K562 (cell line): ENCODE data around the gene HOXB7. TPM values are rescaled to one million over a fixed set of nuclear protein-coding genes. Genes with fewer than 3 reads are reported as not detected.

Experiments
- ATAC-seq: fragments of 200-7000 bp; cut with Tn5 transposase; 3 replicates; pipeline ENCODE4 v1.9.1; 2020; ENCODE audit warnings: moderate library complexity
- BruUV-seq: library from RNA; stranded (reverse); fragments of 400-500 nt; replicated peaks from 2 replicates; lab custom pipeline; 2021; lab: Mats Ljungman, UMichigan
- CTCF ChIA-PET: fragments of 300-600 bp; formaldehyde crosslinking; extraction: SDS; loops from one replicate; lab custom pipeline; 2021; ENCODE audit warnings: low intra/inter-chr PET ratio; lab: Yijun Ruan, JAX
- POLR2A ChIA-PET: fragments of 300-600, 350-650 bp; sonication (Branson Sonifier 250); formaldehyde crosslinking; extraction: SDS; loops from one replicate; lab custom pipeline; 2021; ENCODE audit warnings: antibody characterized with exemption, inconsistent platforms; lab: Yijun Ruan, JAX
- DNase-seq, 4 experiments: peaks; one replicate each; pipeline versions ENCODE4 v3.0.0 to v3.0.0-alpha.2; 2011 to 2018; ENCODE audit warnings: low spot score in 3 of 4, mixed read lengths in 3 of 4; ENCODE audit errors: extremely low read depth in 1 of 4
- FAIRE-seq: peaks from 2 replicates; lab custom pipeline; 2011; peaks lifted over from hg19 to GRCh38; lab: Jason Lieb, UNC
- H2AFZ ChIP-seq: 2 replicates; pipeline ENCODE4 v1.6.0; 2011; ENCODE audit warnings: low read depth, low read length, control low read depth, inconsistent platforms
- H3K27ac ChIP-seq: fragments of 200-600 bp; 3 replicates; pipeline ENCODE4 v1.8.0; 2011; ENCODE audit warnings: low read depth, mild to moderate bottlenecking, control low read depth, inconsistent platforms, low read length, moderate library complexity, mixed read lengths; ENCODE audit errors: extremely low read depth
- H3K27me3 ChIP-seq, 2 experiments: fragments of 300-600 bp in 1 of 2; 2 replicates in 1 of 2; 3 replicates in 1 of 2; pipeline versions ENCODE4 v1.6.0 to v1.8.0; 2011; ENCODE audit warnings: inconsistent platforms in 2 of 2, low read length in 2 of 2, mild to moderate bottlenecking in 1 of 2, mixed read lengths in 1 of 2, moderate library complexity in 1 of 2; ENCODE audit not compliant: control insufficient read depth in 2 of 2, insufficient read depth in 2 of 2
- H3K36me3 ChIP-seq: fragments of 300-600 bp; 3 replicates; pipeline ENCODE4 v1.8.0; 2011; ENCODE audit warnings: mild to moderate bottlenecking, low read length, inconsistent platforms; ENCODE audit not compliant: control insufficient read depth, insufficient read depth
- H3K4me1 ChIP-seq, 2 experiments: fragments of 200-600 bp in 1 of 2; replicated peaks in 1 of 2; 2 replicates in 1 of 2; 3 replicates in 1 of 2; pipeline versions ENCODE4 v1.5.1 to v1.8.0; 2011; ENCODE audit warnings: inconsistent platforms in 2 of 2, low read length in 2 of 2, mild to moderate bottlenecking in 1 of 2, mixed read lengths in 1 of 2, moderate library complexity in 1 of 2; ENCODE audit not compliant: control insufficient read depth in 2 of 2, insufficient read depth in 2 of 2
- H3K4me2 ChIP-seq: 2 replicates; pipeline ENCODE4 v1.6.1; 2011; ENCODE audit warnings: low read length, control low read depth, inconsistent platforms, mixed read lengths; ENCODE audit not compliant: insufficient read depth
- H3K4me3 ChIP-seq: fragments of 200-600 bp; sonication (generic), shearing (Covaris generic); 2 replicates; pipeline ENCODE4 v1.5.1; 2016; ENCODE audit warnings: control low read depth, inconsistent platforms
- H3K79me2 ChIP-seq: fragments of 200-600 bp; 3 replicates; pipeline ENCODE4 v1.8.0; 2011; ENCODE audit warnings: low read length, inconsistent platforms; ENCODE audit not compliant: control insufficient read depth, insufficient read depth
- H3K9ac ChIP-seq, 2 experiments: 2 replicates each; pipeline versions ENCODE4 v1.6.0 to v1.6.1; 2011; ENCODE audit warnings: low read depth in 2 of 2, low read length in 2 of 2, control low read depth in 1 of 2, inconsistent platforms in 1 of 2, mild to moderate bottlenecking in 1 of 2, mixed read lengths in 1 of 2; ENCODE audit not compliant: insufficient read depth in 1 of 2
- H3K9me1 ChIP-seq: one replicate; pipeline ENCODE4 v1.6.0; 2011; ENCODE audit warnings: inconsistent platforms, mild to moderate bottlenecking, low read length, moderate library complexity; ENCODE audit not compliant: control insufficient read depth, insufficient read depth
- H3K9me3 ChIP-seq: replicated peaks from 2 replicates; pipeline ENCODE4 v1.5.1; 2011; ENCODE audit warnings: low read depth, low read length, inconsistent platforms; ENCODE audit not compliant: control insufficient read depth, insufficient read depth
- H4K20me1 ChIP-seq: replicated peaks from 2 replicates; pipeline ENCODE4 v1.6.1; 2011; ENCODE audit warnings: low read length, inconsistent platforms, mixed read lengths; ENCODE audit not compliant: control insufficient read depth, insufficient read depth
- ATF3 ChIP-seq, 2 experiments: fragments of 450-650 bp in 1 of 2; sonication (generic) in 1 of 2; formaldehyde crosslinking in 1 of 2; IDR thresholded peaks in 1 of 2; conservative IDR thresholded peaks in 1 of 2; 2 replicates each; pipeline versions ENCODE4 v1.6.1 to v1.8.1; 2016 to 2023; ENCODE audit warnings: mild to moderate bottlenecking in 2 of 2, moderate library complexity in 2 of 2, inconsistent platforms in 1 of 2, missing genetic modification reagents in 1 of 2
- CBFA2T2 ChIP-seq: fragments of 450-650 bp; conservative IDR thresholded peaks from 2 replicates; pipeline ENCODE4 v1.6.1; 2017; ENCODE audit warnings: mild to moderate bottlenecking
- GATA2 ChIP-seq: sonication (generic); formaldehyde crosslinking; IDR thresholded peaks from 2 replicates; pipeline ENCODE4 v1.4.0; 2020; ENCODE audit warnings: mild to moderate bottlenecking, missing genetic modification reagents
- GATAD2A ChIP-seq: fragments of 450-650 bp; IDR thresholded peaks from 2 replicates; pipeline ENCODE4 v1.6.1; 2017
- ILK ChIP-seq: fragments of 450-650 bp; IDR thresholded peaks from 2 replicates; pipeline ENCODE4 v1.6.1; 2016; ENCODE audit warnings: missing genetic modification characterization, low read depth, mild to moderate bottlenecking, missing compliant biosample characterization, moderate library complexity, borderline replicate concordance
- JUN ChIP-seq, 2 experiments: sonication (generic) in 1 of 2; formaldehyde crosslinking in 1 of 2; IDR thresholded peaks; 2 replicates each; pipeline versions ENCODE4 v1.6.1 to v1.8.0; 2012 to 2022; ENCODE audit warnings: borderline replicate concordance in 2 of 2, mild to moderate bottlenecking in 2 of 2, improper control_type of control experiment in 1 of 2, low read depth in 1 of 2, low read length in 1 of 2, missing genetic modification reagents in 1 of 2
- KAT7 ChIP-seq: sonication (generic); formaldehyde crosslinking; IDR thresholded peaks from 2 replicates; pipeline ENCODE4 v1.8.0; 2022; ENCODE audit warnings: missing genetic modification reagents, mild to moderate bottlenecking, borderline replicate concordance
- KDM5B ChIP-seq: fragments of 200-600 bp; sonication (generic); IDR thresholded peaks from 2 replicates; pipeline ENCODE4 v1.6.1; 2012; ENCODE audit warnings: low read depth, mild to moderate bottlenecking, moderate library complexity, low read length, control low read depth, inconsistent platforms; ENCODE audit not compliant: insufficient replicate concordance
- MTA1 ChIP-seq: fragments of 450-650 bp; IDR thresholded peaks from 2 replicates; pipeline ENCODE4 v1.6.1; 2017; ENCODE audit warnings: borderline replicate concordance
- NFYB ChIP-seq: IDR thresholded peaks from 2 replicates; pipeline ENCODE4 v1.6.1; 2011; ENCODE audit warnings: mild to moderate bottlenecking, moderate library complexity; ENCODE audit not compliant: insufficient read length; ENCODE audit errors: extremely low read depth
- POLR2A ChIP-seq: fragments of 450-650 bp; conservative IDR thresholded peaks from 2 replicates; pipeline ENCODE4 v1.6.1; 2016
- TCF3 ChIP-seq: sonication (generic); formaldehyde crosslinking; IDR thresholded peaks from 2 replicates; pipeline ENCODE4 v1.4.0; 2020; ENCODE audit warnings: mild to moderate bottlenecking, missing genetic modification reagents
- TRIM28 ChIP-seq: fragments of 450-650 bp; IDR thresholded peaks from 2 replicates; pipeline ENCODE4 v1.6.1; 2017
- U2AF2 ChIP-seq: fragments of 200-400 bp; formaldehyde crosslinking; optimal IDR thresholded peaks from 2 replicates; pipeline ENCODE3; 2017; ENCODE audit warnings: low read depth, mild to moderate bottlenecking, low read length
- ZNF445 ChIP-seq: fragments of 250-450 bp; sonication (Bioruptor Pico); IDR thresholded peaks from 2 replicates; pipeline ENCODE4 v1.4.0; 2020; ENCODE audit warnings: low read depth, mild to moderate bottlenecking, moderate library complexity
- WGBS: fragments of 100-300 bp; shearing (Covaris generic); methylation state at CpG from one replicate; pipeline ENCODE4 v1.1.6; 2016; ENCODE audit warnings: low coverage, mixed read lengths; ENCODE audit not compliant: insufficient coverage; ENCODE audit errors: missing lambda C conversion rate; 5-methylcytosine and 5-hydroxymethylcytosine counted together
- in situ Hi-C: fragments of 300-500 bp; cut with MboI; formaldehyde crosslinking; loops from 4 replicates; pipeline ENCODE4 v1.15.0; 2018; ENCODE audit warnings: inconsistent platforms, mixed read lengths
- intact Hi-C: fragments of 100-400 bp; cut with micrococcal nuclease; formaldehyde crosslinking; loops from 2 replicates; pipeline ENCODE4 v1.14.2; 2022
- polyA plus RNA-seq, 8 experiments: library from polyadenylated mRNA; depleted of rRNA in 4 of 8; stranded (reverse) in 5 of 8; unstranded in 3 of 8; fragments of >200 nt; fragmentation: Nextera tagmentation in 2 of 8; fragmentation: Illumina TruSeq in 1 of 8; extraction: Ambion mirVana in 2 of 8; extraction: Trizol in 1 of 8; gene quantifications; 2 replicates each; pipeline versions ENCODE4 v1.2.1 to v1.2.3, GENCODE V29; 2011 to 2014; ENCODE audit warnings: inconsistent platforms in 1 of 8, missing spikeins in 1 of 8
- total RNA-seq, 7 experiments: library from RNA; depleted of rRNA in 6 of 7; stranded (reverse); fragments of >200 nt in 6 of 7; fragmentation: Illumina TruSeq in 2 of 7; extraction: Trizol in 2 of 7; gene quantifications; 2 replicates each; pipeline versions ENCODE4 v1.2.1 to v1.2.3, GENCODE V29; 2011 to 2021; ENCODE audit warnings: low replicate concordance in 1 of 7

The HOXB7 gene
- total and polyA plus RNA-seq, 9 of the 15 experiments (the other 6 are each of a cell fraction or from before 2014, with no cell fraction given): 5.5 to 16.7 (median 8.3) TPM

GRCh38 chr17:48624118-48624517 lies 13.3 kb upstream of the HOXB7 start:
- Histone ChIP-seq H2AFZ (no peak overlapping the region), H3K36me3 (peaks cover 51% of the 10 kb centered on the region), H3K27me3 (no peaks in the 10 kb centered on the region), H3K9me1 (no peaks in the 10 kb centered on the region), H3K4me2 (peak overlapping the region; percentile 65), H3K9me3 (no peaks in the 10 kb centered on the region), H3K79me2 (peaks cover 94% of the 10 kb centered on the region), H3K27ac (peak overlapping the region; percentile 99), H4K20me1 (peaks cover 51% of the 10 kb centered on the region), H3K4me1 (peaks cover 51 to 65% of the 10 kb centered on the region in 2 experiments)
- ChIA-PET POLR2A (interaction anchor here (0.6 to 4.0 kb wide), 16 partner anchors 8 to 574 kb away, joined by 3 to 43 read pairs (median 4); partner anchors contain the start of genes HOXB5 and SNX11), CTCF (interaction anchor here (0.6 kb wide), 1 partner anchor 197 kb away, joined by 4 read pairs; no protein-coding TSS in a partner anchor)
- in situ Hi-C loops: loop anchor here (10.0 kb wide), 1 partner anchor 589 kb away; the partner anchor contains the start of gene COPZ2
- no TSS peak for BruUV-seq
- no peak for FAIRE-seq
- no peak for DNase-seq
- WGBS: 2% methylated on average over 5 of the region's 5 CpGs
- ATAC-seq: no peak
- no peak for TF ChIP-seq ILK (tag)
- TF ChIP-seq KAT7: 0 out of 2 replicates have a peak, but pooled peaks have one; percentile 40
- no peak for TF ChIP-seq TRIM28
- no peak for TF ChIP-seq GATAD2A
- TF ChIP-seq, all 486 proteins: peak for 1
- Histone ChIP-seq H3K4me3 (peak overlapping the region; percentile 97), H3K9ac (peak overlapping the region; percentile 99 to 100)
- intact Hi-C loops: no loop called here

GRCh38 chr17:48623583-48623982 lies 12.8 kb upstream of the HOXB7 start:
- Histone ChIP-seq H3K4me3 (peak overlapping the region; percentile 97), H3K4me1 (peaks cover 46 to 65% of the 10 kb centered on the region in 2 experiments)
- no peak; the same call in 1 of the 2 replicates for TF ChIP-seq ATF3 (IDR thresholded peaks at IDR 0.05)
- TF ChIP-seq ATF3 (CRISPR knock-in tag; conservative IDR thresholded peaks at IDR 0.05): no peak
- no peak for TF ChIP-seq ZNF445 (CRISPR knock-in tag)
- peak; percentile 76 for TF ChIP-seq TCF3 (CRISPR knock-in tag)
- no peak for TF ChIP-seq GATA2
- no peak for TF ChIP-seq U2AF2
- no peak for TF ChIP-seq KDM5B
- TF ChIP-seq MTA1: no peak
- TF ChIP-seq NFYB: no peak
- TF ChIP-seq JUN (IDR thresholded peaks at IDR 0.05; ENCODE audit: borderline replicate concordance, low read depth, low read length): no peak
- TF ChIP-seq JUN (CRISPR knock-in tag; IDR thresholded peaks at IDR 0.05; ENCODE audit: borderline replicate concordance): no peak
- TF ChIP-seq CBFA2T2: peak; percentile 40; the same call in 1 of the 2 replicates
- 0 out of 2 replicates have a peak, but pooled peaks have one; percentile 44 for TF ChIP-seq POLR2A

More at GRCh38 chr17:48623583-48623982, 12.8 kb upstream of the HOXB7 start:
- H3K27ac ChIP-seq: peak overlapping the region; percentile 99
- peak overlapping the region; percentile 87 to 100; a peak in 3 of 4 replicates for H3K9ac ChIP-seq
- no peaks in the 10 kb centered on the region for H3K9me3 ChIP-seq
- no TSS peak for BruUV-seq
- no peaks in the 10 kb centered on the region for H3K9me1 ChIP-seq
- ATAC-seq (no peak), DNase-seq (peak in 1 of 4 experiments; percentile 60), FAIRE-seq (no peak)
- H3K79me2 ChIP-seq: peaks cover 91% of the 10 kb centered on the region
- WGBS: 0% methylated on average over 4 of the region's 4 CpGs
- peaks cover 51% of the 10 kb centered on the region for H3K36me3 ChIP-seq
- intact Hi-C loops: no loop called here
- in situ Hi-C loops: loop anchor here (10.0 kb wide), 1 partner anchor 589 kb away; the partner anchor contains the start of gene COPZ2
- ChIA-PET CTCF (interaction anchor here (0.6 kb wide), 1 partner anchor 198 kb away, joined by 4 read pairs; no protein-coding TSS in a partner anchor), POLR2A (interaction anchor here (0.6 to 3.3 kb wide), 14 partner anchors 9 to 573 kb away, joined by 3 to 21 read pairs (median 4); partner anchors contain the start of genes HOXB5 and SNX11)
- peak overlapping the region; percentile 65 for H3K4me2 ChIP-seq
- no peaks in the 10 kb centered on the region for H3K27me3 ChIP-seq
- H2AFZ ChIP-seq: no peak overlapping the region
- H4K20me1 ChIP-seq: peaks cover 51% of the 10 kb centered on the region
